ENCODE results near the gene L2HGDH. TPM values are rescaled to one million over a fixed set of nuclear protein-coding genes. Genes with fewer than 3 reads are reported as not detected.

Gene L2HGDH
- polyA plus RNA-seq, 1 of the 3 experiments (the other 2 are of a cell fraction) = 8.4 TPM

- CTCF ChIA-PET = interaction anchor here (0.6 to 7.8 kb wide), 39 partner anchors 9 to 539 kb away, joined by 3 to 140 read pairs (median 4); partner anchors contain the start of genes CDKL1, DMAC2L, L2HGDH and MAP4K5
- Histone ChIP-seq H3K36me3 (replicated peaks in 1 of 2; ENCODE audit: control insufficient read depth in 1 of 2, insufficient read depth in 2 of 2, low read length in 1 of 2) (peaks cover 14 to 17% of the 10 kb centered on the region in 2 experiments), H4K20me1 (ENCODE audit: insufficient read depth) (no peaks in the 10 kb centered on the region), H3K9me2 (no peaks in the 10 kb centered on the region), H3K79me2 (ENCODE audit: insufficient read depth) (peaks cover 41% of the 10 kb centered on the region), H3K4me3 (ENCODE audit: low read depth in 2 of 2, low read length in 1 of 2) (peak overlapping the region; percentile 38 to 47), H3K9ac (peak overlapping the region; percentile 57; the same call in 1 of the 2 replicates), H3K9me3 (no peaks in the 10 kb centered on the region), H3K27ac (ENCODE audit: low read depth in 2 of 2, low read length in 1 of 2) (peak overlapping the region; percentile 83 to 95), H3K27me3 (ENCODE audit: insufficient read depth) (no peaks in the 10 kb centered on the region), H3K4me1 (ENCODE audit: control insufficient read depth in 1 of 2, insufficient read depth in 2 of 2, low read depth in 1 of 2, low read length in 1 of 2) (peaks cover 0 to 4% of the 10 kb centered on the region in 2 experiments; a peak in 3 of 4 replicates), H3K4me2 (peak overlapping the region; percentile 51), H2AFZ (ENCODE audit: low read depth) (peak overlapping the region; percentile 67), H3F3A (replicated peaks; ENCODE audit: insufficient read depth) (peaks cover 10% of the 10 kb centered on the region)
- POLR2A ChIA-PET = interaction anchor here (0.5 to 1.0 kb wide), 3 partner anchors 9 to 220 kb away, joined by 3 read pairs; partner anchors contain the start of genes DMAC2L and L2HGDH
- DNase-seq = peak; percentile 72
- 7% methylated on average over 9 of the region's 9 CpGs for WGBS (ENCODE audit: low lambda C conversion rate)
- 0 out of 2 replicates have a peak, but pooled peaks have one; percentile 22 for TF ChIP-seq SIN3A (IDR thresholded peaks at IDR 0.05; ENCODE audit: borderline replicate concordance, low read depth, low read length)
- no peak; the same call in 1 of the 2 replicates for TF ChIP-seq GABPA (IDR thresholded peaks at IDR 0.05; ENCODE audit: low read depth)
- TF ChIP-seq RCOR1 (IDR thresholded peaks at IDR 0.05; ENCODE audit: low read length) = 0 out of 2 replicates have a peak, but pooled peaks have one; percentile 29
- TF ChIP-seq SMC3 (IDR thresholded peaks at IDR 0.05; ENCODE audit: low read depth, low read length) = peak; percentile 90
- TF ChIP-seq FOXJ3 (CRISPR knock-in tag; IDR thresholded peaks at IDR 0.05) = no peak
- no peak for TF ChIP-seq FOSL2 (IDR thresholded peaks at IDR 0.05; ENCODE audit: borderline replicate concordance, low read depth)
- peak; percentile 59; the same call in 1 of the 2 replicates for TF ChIP-seq RFX5 (IDR thresholded peaks at IDR 0.05; ENCODE audit: low read length)
- TF ChIP-seq TAF1 (IDR thresholded peaks at IDR 0.05; ENCODE audit: borderline replicate concordance, low read depth, low read length) = peak; percentile 10; the same call in 1 of the 2 replicates
- TF ChIP-seq NRF1 (IDR thresholded peaks at IDR 0.05; ENCODE audit: low read depth, low read length) = peak; percentile 13; the same call in 1 of the 2 replicates
- no peak for TF ChIP-seq GATA2 (CRISPR knock-in tag; IDR thresholded peaks at IDR 0.05)
- no peak for TF ChIP-seq YY1 (IDR thresholded peaks at IDR 0.05; ENCODE audit: low read depth)
- TF ChIP-seq ELF1 (IDR thresholded peaks at IDR 0.05) = peak; percentile 34; the same call in 1 of the 2 replicates
- TF ChIP-seq, protein P1, sequence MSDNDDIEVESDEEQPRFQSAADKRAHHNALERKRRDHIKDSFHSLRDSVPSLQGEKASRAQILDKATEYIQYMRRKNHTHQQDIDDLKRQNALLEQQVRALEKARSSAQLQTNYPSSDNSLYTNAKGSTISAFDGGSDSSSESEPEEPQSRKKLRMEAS (IDR thresholded peaks at IDR 0.05; ENCODE audit: low read depth) = no peak
- TF ChIP-seq TEAD4 (IDR thresholded peaks at IDR 0.05; ENCODE audit: borderline replicate concordance, insufficient read depth) = no peak
- no peak for TF ChIP-seq MEF2A (IDR thresholded peaks at IDR 0.05; ENCODE audit: borderline replicate concordance, low read depth)
- peak; percentile 80 for TF ChIP-seq RAD21 (IDR thresholded peaks at IDR 0.05; ENCODE audit: low read length)
- TF ChIP-seq JUND (IDR thresholded peaks at IDR 0.05) = peak; percentile 47; the same call in 1 of the 2 replicates
- TF ChIP-seq, protein P2, sequence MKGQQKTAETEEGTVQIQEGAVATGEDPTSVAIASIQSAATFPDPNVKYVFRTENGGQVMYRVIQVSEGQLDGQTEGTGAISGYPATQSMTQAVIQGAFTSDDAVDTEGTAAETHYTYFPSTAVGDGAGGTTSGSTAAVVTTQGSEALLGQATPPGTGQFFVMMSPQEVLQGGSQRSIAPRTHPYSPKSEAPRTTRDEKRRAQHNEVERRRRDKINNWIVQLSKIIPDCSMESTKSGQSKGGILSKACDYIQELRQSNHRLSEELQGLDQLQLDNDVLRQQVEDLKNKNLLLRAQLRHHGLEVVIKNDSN (IDR thresholded peaks at IDR 0.05; ENCODE audit: borderline replicate concordance, low read depth) = peak; percentile 86
- peak; percentile 30; the same call in 1 of the 2 replicates for TF ChIP-seq TCF12 (IDR thresholded peaks at IDR 0.05)
- no peak for TF ChIP-seq USF2 (IDR thresholded peaks at IDR 0.05; ENCODE audit: borderline replicate concordance, low read depth, low read length)
- TF ChIP-seq NFIC (IDR thresholded peaks at IDR 0.05; ENCODE audit: borderline replicate concordance) = no peak
- no peak for TF ChIP-seq FOXM1 (IDR thresholded peaks at IDR 0.05; ENCODE audit: low read depth)
- no peak for TF ChIP-seq IRF3 (IDR thresholded peaks at IDR 0.05; ENCODE audit: low read depth, low read length)
- TF ChIP-seq CTCF (IDR thresholded peaks at IDR 0.05) = peak; percentile 96
- TF ChIP-seq, protein P3, sequence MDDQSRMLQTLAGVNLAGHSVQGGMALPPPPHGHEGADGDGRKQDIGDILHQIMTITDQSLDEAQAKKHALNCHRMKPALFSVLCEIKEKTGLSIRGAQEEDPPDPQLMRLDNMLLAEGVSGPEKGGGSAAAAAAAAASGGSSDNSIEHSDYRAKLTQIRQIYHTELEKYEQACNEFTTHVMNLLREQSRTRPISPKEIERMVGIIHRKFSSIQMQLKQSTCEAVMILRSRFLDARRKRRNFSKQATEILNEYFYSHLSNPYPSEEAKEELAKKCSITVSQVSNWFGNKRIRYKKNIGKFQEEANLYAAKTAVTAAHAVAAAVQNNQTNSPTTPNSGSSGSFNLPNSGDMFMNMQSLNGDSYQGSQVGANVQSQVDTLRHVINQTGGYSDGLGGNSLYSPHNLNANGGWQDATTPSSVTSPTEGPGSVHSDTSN (IDR thresholded peaks at IDR 0.05) = peak; percentile 65
- TF ChIP-seq EP300 (IDR thresholded peaks at IDR 0.05; ENCODE audit: borderline replicate concordance in 1 of 2, low read depth in 1 of 2, low read length in 1 of 2) = no peak
- peak; percentile 23; the same call in 1 of the 2 replicates for TF ChIP-seq POLR2AphosphoS5 (IDR thresholded peaks at IDR 0.05; ENCODE audit: low read depth, low read length)
- TF ChIP-seq MXI1 (IDR thresholded peaks at IDR 0.05; ENCODE audit: low read depth, low read length) = peak; percentile 39; the same call in 1 of the 2 replicates
Observed at GRCh38 chr14:50321009-50321660, 9.1 kb upstream of the L2HGDH start.
